HG03378 (cell line): ENCODE results near the gene CACNB3.
"Not testable (repeated sequence)": the region's sequence is repeated elsewhere in the genome, so short reads cannot be mapped to it uniquely, and the experiment has no call there.

Experiments used
- ATAC-seq: cut with Tn5 transposase; IDR thresholded peaks from one replicate; pipeline ENCODE4 v1.9.1; 2021; ENCODE audit warnings: mild to moderate bottlenecking, moderate library complexity; ENCODE audit not compliant: unreplicated experiment

CACNB3 gene

DNA sequence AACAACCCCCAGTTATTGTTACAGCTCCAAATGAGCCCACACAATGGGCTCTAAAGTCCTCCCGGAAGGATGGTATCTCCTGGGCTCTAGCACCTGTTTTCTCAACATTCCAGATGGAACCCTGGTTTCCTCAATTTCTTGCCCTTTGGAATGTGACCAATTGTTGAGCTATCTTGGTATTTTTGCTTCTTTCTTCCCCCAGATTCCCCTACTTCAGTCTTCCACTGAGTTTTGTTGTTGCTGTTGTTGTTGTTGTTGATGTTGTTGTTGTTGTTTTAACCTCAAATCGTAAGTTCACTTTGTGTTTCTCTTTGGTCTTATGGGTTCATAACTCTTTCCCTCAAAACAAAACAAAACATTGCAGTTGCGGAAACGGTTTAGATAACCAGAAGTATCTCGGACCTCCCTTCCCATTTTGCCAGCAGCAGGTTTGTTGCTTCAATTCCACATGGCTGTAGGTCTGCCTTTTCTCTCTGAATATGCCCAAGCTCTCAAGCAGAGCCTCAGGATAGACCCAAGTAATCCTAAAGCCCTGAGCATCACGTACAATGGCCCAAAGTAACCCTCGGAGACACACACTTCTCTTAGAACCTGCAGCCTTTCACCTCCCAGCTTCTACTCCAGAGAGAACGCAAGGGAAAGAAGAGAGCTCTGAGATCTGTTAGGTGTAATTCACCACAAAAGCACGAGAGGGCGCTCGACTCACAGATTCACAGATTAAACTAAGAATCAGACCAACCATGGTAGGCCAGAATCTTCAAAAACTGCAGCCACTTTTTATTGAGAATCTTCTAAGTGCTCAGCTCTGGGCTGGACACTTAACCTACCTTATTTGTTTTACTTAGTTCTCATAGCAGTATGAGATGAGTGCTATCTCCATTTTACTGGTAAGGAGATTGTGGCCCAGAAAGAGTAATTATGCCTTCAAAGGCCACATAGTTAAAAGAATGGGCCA, 34.7 kb downstream of the CACNB3 start:
- ATAC-seq = peak; percentile 58

GRCh38 chr12:48854488-48854887, 36.2 kb downstream of the CACNB3 start:
- no peak for ATAC-seq

GRCh38 chr12:48854932-48855331, 36.6 kb downstream of the CACNB3 start:
- not testable (repeated sequence) for ATAC-seq

DNA sequence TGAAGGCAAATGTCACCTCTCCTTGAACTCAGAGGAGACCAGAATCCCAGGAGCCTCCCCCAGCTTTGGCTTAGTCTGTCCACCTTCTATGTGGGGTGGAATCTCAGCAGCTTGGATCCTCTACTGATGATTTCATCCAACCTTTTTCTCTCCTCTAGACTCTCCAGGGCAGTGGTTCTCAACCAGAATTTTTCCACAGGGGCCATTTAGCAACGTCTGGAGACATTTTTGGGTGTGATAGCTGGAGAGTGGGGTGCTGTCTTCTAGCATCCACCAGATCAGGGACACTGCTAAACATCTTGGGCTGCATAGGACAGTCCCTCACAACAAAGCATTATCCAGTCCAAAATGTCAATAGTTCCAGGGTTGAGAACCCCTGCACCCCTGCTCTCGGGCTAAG, 38.1 kb downstream of the CACNB3 start:
- ATAC-seq = no peak

GRCh38 chr12:48857278-48857994, 39.1 kb downstream of the CACNB3 start:
- no peak for ATAC-seq

GRCh38 chr12:48858043-48858442, 39.7 kb downstream of the CACNB3 start:
- ATAC-seq = no peak

GRCh38 chr12:48859607-48860006, 41.3 kb downstream of the CACNB3 start:
- no peak for ATAC-seq

DNA sequence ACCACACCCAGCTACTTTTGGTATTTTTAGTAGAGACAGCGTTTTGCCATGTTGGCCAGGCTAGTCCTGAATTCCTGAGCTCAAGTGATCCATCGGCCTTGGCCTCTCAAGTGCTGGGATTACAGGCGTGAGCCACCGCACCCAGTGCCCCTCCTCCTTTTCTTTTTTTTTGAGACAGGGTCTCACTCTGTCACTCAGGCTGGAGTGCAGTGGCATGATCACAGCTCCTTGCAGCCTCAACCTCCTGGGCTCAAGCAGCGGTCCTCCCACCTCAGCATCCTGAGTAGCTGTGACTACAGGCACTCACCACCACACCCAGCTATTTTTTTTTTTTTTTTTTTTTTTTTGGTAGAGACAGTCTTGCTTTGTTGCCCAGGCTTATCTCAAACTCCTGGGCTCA, 41.9 kb downstream of the CACNB3 start:
- ATAC-seq = not testable (repeated sequence)

DNA sequence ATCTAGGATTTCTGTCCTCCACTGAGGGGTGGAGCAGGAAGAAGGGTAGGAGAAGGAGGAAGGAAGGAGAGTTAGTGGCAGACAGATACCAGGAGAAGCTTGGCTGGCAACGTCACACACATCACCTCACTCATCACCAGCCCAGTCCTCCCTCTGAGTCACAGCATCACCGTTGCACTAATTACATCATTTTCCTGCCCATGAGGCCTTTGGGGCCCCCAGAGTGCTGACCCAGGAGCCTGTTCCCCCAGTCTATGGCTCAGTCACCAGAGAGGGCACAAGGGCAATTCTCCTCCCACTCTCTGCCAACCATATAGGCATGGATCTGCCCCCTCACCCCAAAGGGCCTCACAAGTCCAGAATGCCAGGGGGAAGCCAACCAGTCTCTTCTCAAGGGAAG, 42.8 kb downstream of the CACNB3 start:
- no peak for ATAC-seq

DNA sequence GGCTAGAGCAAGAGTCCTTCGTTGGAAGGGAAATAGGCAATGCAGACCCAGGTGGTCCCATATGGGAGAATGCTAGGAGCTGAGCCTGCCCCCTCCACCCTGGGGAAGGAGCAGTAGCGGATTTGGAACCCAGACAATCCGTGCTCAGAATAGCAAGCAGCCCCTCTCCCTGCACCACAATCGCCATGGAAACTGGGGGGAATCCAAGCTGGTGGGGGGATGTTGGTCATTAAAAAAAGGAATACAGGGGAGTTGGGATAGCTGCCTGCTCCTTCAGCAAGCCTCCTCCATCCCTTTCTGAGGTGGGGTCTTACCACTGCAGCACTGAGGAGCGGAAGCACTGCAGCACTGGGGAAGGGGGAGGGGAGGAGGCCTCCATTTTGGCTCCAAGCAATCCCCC, 44.5 kb downstream of the CACNB3 start:
- ATAC-seq = no peak

DNA sequence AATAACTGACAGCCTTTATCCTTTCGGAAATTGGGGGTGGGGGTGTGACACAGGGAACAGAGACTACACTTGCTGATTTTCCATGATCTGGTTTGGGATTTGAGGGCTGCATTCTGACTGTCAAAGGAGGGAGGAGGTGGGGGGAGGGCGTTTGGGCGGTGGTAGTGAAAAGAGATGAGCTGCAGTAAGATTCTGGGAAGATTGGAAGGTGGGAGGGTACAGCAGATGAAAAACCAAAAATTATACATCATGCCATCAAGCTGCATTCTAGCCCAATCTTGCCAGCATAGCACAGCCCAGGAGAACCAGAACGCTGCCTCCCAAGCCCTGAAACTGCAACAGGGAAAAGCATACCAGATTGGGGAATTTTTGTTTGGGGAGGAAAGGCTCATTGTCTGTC, 45.0 kb downstream of the CACNB3 start:
- no peak for ATAC-seq

DNA sequence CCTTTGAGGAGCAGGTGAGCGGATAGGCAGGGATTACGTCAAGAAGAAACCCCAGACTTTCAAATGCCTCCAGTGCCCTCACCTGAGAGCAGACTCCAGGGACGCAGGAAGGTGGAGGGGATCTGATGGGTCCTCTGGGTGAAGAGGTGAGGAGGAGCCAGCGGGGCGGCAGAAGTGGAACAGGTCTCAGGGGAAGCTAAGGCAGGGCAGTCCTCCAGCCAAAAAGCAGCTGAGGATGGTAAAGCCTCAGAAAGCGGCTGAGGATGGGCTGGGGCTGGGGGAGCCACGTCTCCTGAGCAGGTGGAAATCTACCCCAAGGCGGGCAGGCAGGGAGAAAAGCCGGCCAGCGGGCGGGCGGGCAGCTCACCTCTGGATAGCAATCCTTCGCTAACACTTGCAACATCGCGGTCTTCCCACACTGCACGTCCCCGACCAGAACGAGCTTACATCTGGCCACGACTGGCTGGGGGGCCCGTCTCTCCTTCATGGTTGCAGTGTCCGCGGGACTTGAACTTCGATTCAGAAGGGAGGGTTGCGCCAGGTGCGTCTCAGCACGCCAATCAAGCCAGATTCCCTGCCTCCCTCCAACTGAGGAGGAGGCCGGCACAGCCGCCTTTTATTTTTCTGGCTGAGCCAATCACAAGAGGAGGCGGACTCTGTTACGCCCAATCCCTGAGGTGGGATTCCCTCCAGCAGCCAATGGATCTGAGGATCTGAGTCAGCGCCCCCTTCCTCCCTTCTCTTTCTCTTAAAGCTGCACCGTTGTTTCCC, 47.2 kb downstream of the CACNB3 start, which contains the start of gene RND1:
TSS of gene RND1 (minus strand) at position 590 of the 771 bp plus-strand sequence. CDS start at position 487, 103 bp downstream.
- ATAC-seq = peak; percentile 84

DNA sequence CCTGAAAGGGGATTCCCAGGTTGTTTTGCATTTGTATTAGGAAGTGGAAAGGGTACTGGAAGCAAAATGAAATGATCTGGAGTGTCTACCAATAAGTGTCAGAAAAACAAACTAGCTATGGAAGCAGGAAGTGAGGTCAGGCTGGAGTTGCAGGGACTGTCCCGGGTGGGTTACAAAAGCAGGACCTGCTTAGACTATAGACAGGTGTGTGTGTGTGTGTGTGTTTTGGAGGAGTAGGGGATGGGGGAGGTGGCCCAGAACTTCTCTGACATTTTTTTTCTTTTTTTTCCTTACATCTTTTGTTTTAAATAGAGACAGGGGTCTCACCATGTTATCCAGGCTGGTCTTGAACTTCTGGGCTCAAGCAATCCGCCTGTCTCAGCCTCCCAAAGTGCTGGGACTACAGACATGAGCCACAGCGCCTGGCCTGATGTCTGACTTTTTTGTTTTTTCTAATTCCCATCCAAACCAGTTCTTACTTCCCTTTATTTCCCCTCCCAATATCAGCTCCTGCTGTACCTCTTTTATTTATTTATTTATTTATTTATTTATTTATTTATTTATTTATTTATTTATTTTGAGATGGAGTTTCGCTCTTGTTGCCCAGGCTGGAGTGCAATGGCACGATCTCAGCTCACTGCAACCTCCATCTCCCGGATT, 47.9 kb downstream of the CACNB3 start:
- ATAC-seq = no peak

- ATAC-seq = no peak
Observed at GRCh38 chr12:48868451-48868850, 50.2 kb downstream of the CACNB3 start.

DNA sequence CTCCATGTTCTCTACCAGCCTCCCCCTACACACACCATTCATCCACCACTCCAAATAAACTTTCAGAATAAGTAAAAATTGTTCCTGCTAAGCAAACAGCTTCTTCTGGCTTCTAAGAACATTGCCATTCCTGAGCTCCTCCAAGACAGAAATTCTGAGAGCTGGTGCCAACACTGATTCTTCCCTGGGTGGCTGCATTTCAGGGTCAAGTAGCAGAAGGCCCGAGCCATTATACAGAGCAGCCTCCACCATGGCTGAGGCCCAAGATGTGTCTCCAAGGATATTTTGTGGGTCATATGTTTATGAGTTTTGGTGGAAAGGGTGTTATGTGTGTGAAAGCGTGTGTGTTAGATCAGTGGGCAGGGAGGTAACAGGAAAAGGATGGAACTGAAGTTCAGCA, 50.9 kb downstream of the CACNB3 start:
- ATAC-seq = no peak

- ATAC-seq = no peak
Observed at GRCh38 chr12:48873096-48873495, 54.8 kb downstream of the CACNB3 start.

GRCh38 chr12:48873534-48873933, 55.2 kb downstream of the CACNB3 start:
- not testable (repeated sequence) for ATAC-seq

- ATAC-seq = no peak
Observed at GRCh38 chr12:48875944-48876515, 57.7 kb downstream of the CACNB3 start.
